ENCODE results near the gene JAZF1. TPM values are rescaled to one million over a fixed set of nuclear protein-coding genes. Genes with fewer than 3 reads are reported as not detected.
"Not testable (repeated sequence)": the region's sequence is repeated elsewhere in the genome, so short reads cannot be mapped to it uniquely, and the experiment has no call there.

JAZF1 gene
- total and polyA plus RNA-seq, 4 donors: 5.2 to 16.5 (median 10.7) TPM

- Histone ChIP-seq H3K4me1 (ENCODE audit: control insufficient read depth in 5 of 5, insufficient read depth in 5 of 5, low read length in 5 of 5) (peaks cover 0 to 12% (median 0%) of the 10 kb centered on the region in 5 donors), H3K27me3 (ENCODE audit: control insufficient read depth in 3 of 3, insufficient read depth in 3 of 3, low read length in 2 of 3) (no peaks in the 10 kb centered on the region), H3K27ac (ENCODE audit: low read depth in 1 of 2, low read length in 1 of 2) (no peak overlapping the region), H3K36me3 (ENCODE audit: control insufficient read depth in 4 of 4, insufficient read depth in 4 of 4, low read length in 4 of 4) (peaks cover 0 to 3% (median under 1%) of the 10 kb centered on the region in 4 donors), H3K9ac (ENCODE audit: insufficient read depth in 1 of 2, low read length in 2 of 2) (no peak overlapping the region), H3K9me3 (ENCODE audit: control insufficient read depth in 4 of 4, insufficient read depth in 3 of 4, low read length in 3 of 4) (no peaks in the 10 kb centered on the region), H3K4me3 (no peak overlapping the region)
- TF ChIP-seq CTCF (IDR thresholded peaks at IDR 0.05; ENCODE audit: control extremely low read depth, extremely low read depth): no peak
- no peak for DNase-seq
- ATAC-seq (ENCODE audit: insufficient read depth, low FRiP score): no peak
These were observed 285.0 kb downstream of the JAZF1 start for GRCh38 chr7:27895551-27895950.

GRCh38 chr7:27890205-27890849 lies 290.3 kb downstream of the JAZF1 start:
- Histone ChIP-seq H3K27ac (ENCODE audit: low read depth in 1 of 2, low read length in 1 of 2) (no peak overlapping the region), H3K4me1 (ENCODE audit: control insufficient read depth in 5 of 5, insufficient read depth in 5 of 5, low read length in 5 of 5) (peaks cover 0 to 5% (median 0%) of the 10 kb centered on the region in 5 donors), H3K27me3 (ENCODE audit: control insufficient read depth in 3 of 3, insufficient read depth in 3 of 3, low read length in 2 of 3) (no peaks in the 10 kb centered on the region), H3K9me3 (ENCODE audit: control insufficient read depth in 4 of 4, insufficient read depth in 3 of 4, low read length in 3 of 4) (no peaks in the 10 kb centered on the region), H3K9ac (ENCODE audit: insufficient read depth in 1 of 2, low read length in 2 of 2) (no peak overlapping the region), H3K4me3 (no peak overlapping the region), H3K36me3 (ENCODE audit: control insufficient read depth in 4 of 4, insufficient read depth in 4 of 4, low read length in 4 of 4) (peaks cover 0 to 3% (median under 1%) of the 10 kb centered on the region in 4 donors)
- WGBS, 2 donors: 27 to 70% methylated on average over 1 of the region's 1 CpG
- no peak for DNase-seq
- TF ChIP-seq CTCF (IDR thresholded peaks at IDR 0.05; ENCODE audit: control extremely low read depth, extremely low read depth): no peak
- ATAC-seq (ENCODE audit: insufficient read depth, low FRiP score): no peak

- DNase-seq: no peak
- peaks cover 0 to 3% (median under 1%) of the 10 kb centered on the region in 4 donors for H3K36me3 ChIP-seq (ENCODE audit: control insufficient read depth in 4 of 4, insufficient read depth in 4 of 4, low read length in 4 of 4)
- H3K27ac ChIP-seq (ENCODE audit: low read depth in 1 of 2, low read length in 1 of 2): no peak overlapping the region
- H3K9ac ChIP-seq (ENCODE audit: insufficient read depth in 1 of 2, low read length in 2 of 2): no peak overlapping the region
- H3K4me3 ChIP-seq: no peak overlapping the region
- no peak for ATAC-seq (ENCODE audit: insufficient read depth, low FRiP score)
- H3K4me1 ChIP-seq (ENCODE audit: control insufficient read depth in 5 of 5, insufficient read depth in 5 of 5, low read length in 5 of 5): peaks cover 0 to 5% (median 0%) of the 10 kb centered on the region in 5 donors
- WGBS, 2 donors: 92 to 96% methylated on average over 3 of the region's 3 CpGs
- no peaks in the 10 kb centered on the region for H3K9me3 ChIP-seq (ENCODE audit: control insufficient read depth in 4 of 4, insufficient read depth in 3 of 4, low read length in 3 of 4)
- no peak for TF ChIP-seq CTCF (IDR thresholded peaks at IDR 0.05; ENCODE audit: control extremely low read depth, extremely low read depth)
- H3K27me3 ChIP-seq (ENCODE audit: control insufficient read depth in 3 of 3, insufficient read depth in 3 of 3, low read length in 2 of 3): no peaks in the 10 kb centered on the region
These were observed 290.8 kb downstream of the JAZF1 start for GRCh38 chr7:27889800-27890199.

GRCh38 chr7:27888736-27889135 lies 291.9 kb downstream of the JAZF1 start:
- 96 to 97% methylated on average over 5 of the region's 5 CpGs for WGBS, 2 donors
- peaks cover 0 to 5% (median 4%) of the 10 kb centered on the region in 5 donors for H3K4me1 ChIP-seq (ENCODE audit: control insufficient read depth in 5 of 5, insufficient read depth in 5 of 5, low read length in 5 of 5)
- TF ChIP-seq CTCF (IDR thresholded peaks at IDR 0.05; ENCODE audit: control extremely low read depth, extremely low read depth): no peak
- H3K9me3 ChIP-seq (ENCODE audit: control insufficient read depth in 4 of 4, insufficient read depth in 3 of 4, low read length in 3 of 4): no peaks in the 10 kb centered on the region
- ATAC-seq (ENCODE audit: insufficient read depth, low FRiP score) (no peak), DNase-seq (no peak)
- H3K36me3 ChIP-seq (ENCODE audit: control insufficient read depth in 4 of 4, insufficient read depth in 4 of 4, low read length in 4 of 4): peaks cover 0 to 3% (median under 1%) of the 10 kb centered on the region in 4 donors
- H3K9ac ChIP-seq (ENCODE audit: insufficient read depth in 1 of 2, low read length in 2 of 2): no peak overlapping the region
- no peaks in the 10 kb centered on the region for H3K27me3 ChIP-seq (ENCODE audit: control insufficient read depth in 3 of 3, insufficient read depth in 3 of 3, low read length in 2 of 3)
- no peak overlapping the region for H3K27ac ChIP-seq (ENCODE audit: low read depth in 1 of 2, low read length in 1 of 2)
- H3K4me3 ChIP-seq: no peak overlapping the region

GRCh38 chr7:27886710-27887109 lies 293.9 kb downstream of the JAZF1 start:
- not testable (repeated sequence) for H3K27ac ChIP-seq (ENCODE audit: low read depth in 1 of 2, low read length in 1 of 2); H3K9ac ChIP-seq (ENCODE audit: insufficient read depth in 1 of 2, low read length in 2 of 2); H3K27me3 ChIP-seq (ENCODE audit: control insufficient read depth in 3 of 3, insufficient read depth in 3 of 3, low read length in 2 of 3); H3K4me1 ChIP-seq (ENCODE audit: control insufficient read depth in 5 of 5, insufficient read depth in 5 of 5, low read length in 5 of 5); H3K36me3 ChIP-seq (ENCODE audit: control insufficient read depth in 4 of 4, insufficient read depth in 4 of 4, low read length in 4 of 4); DNase-seq; ATAC-seq (ENCODE audit: insufficient read depth, low FRiP score); H3K4me3 ChIP-seq; H3K9me3 ChIP-seq (ENCODE audit: control insufficient read depth in 4 of 4, insufficient read depth in 3 of 4, low read length in 3 of 4)
- WGBS, 2 donors: 91 to 95% methylated on average over 3 of the region's 3 CpGs

All from lung (tissue), 12 donors.